Breast epithelium (tissue), 4 donors: ENCODE data around the gene RPL13. TPM values are rescaled to one million over a fixed set of nuclear protein-coding genes. Genes with fewer than 3 reads are reported as not detected.

Experiments used
- DNase-seq, 2 donors: peaks; one replicate each; pipeline ENCODE4 v3.0.0-alpha.2; 2019; ENCODE audit warnings: low spot score in 2 of 2
- H3K27ac ChIP-seq, 2 donors: fragments of 200-600 bp; sonication (generic) in 1 of 2; one replicate each; pipeline ENCODE4 v1.5.1; 2016 to 2019; ENCODE audit warnings: mild to moderate bottlenecking in 1 of 2
- H3K27me3 ChIP-seq, 2 donors: fragments of 200-600 bp; sonication (generic) in 1 of 2; one replicate each; pipeline versions ENCODE4 v1.5.1 to v1.6.0; 2017 to 2019; ENCODE audit warnings: control low read depth in 1 of 2, mild to moderate bottlenecking in 1 of 2
- H3K36me3 ChIP-seq: fragments of 200-600 bp; one replicate; pipeline ENCODE4 v1.5.1; 2019
- H3K4me1 ChIP-seq, 2 donors: fragments of 200-600 bp; sonication (generic); one replicate each; pipeline ENCODE4 v1.5.1; 2016 to 2019; ENCODE audit warnings: control low read depth in 1 of 2
- H3K4me3 ChIP-seq, 3 donors: fragments of 200-600 bp; sonication (generic); 1 replicate in 2 of 3; 2 replicates in 1 of 3; pipeline ENCODE4 v1.5.1; 2016 to 2019; ENCODE audit warnings: mild to moderate bottlenecking in 3 of 3, moderate library complexity in 2 of 3
- H3K9me3 ChIP-seq, 2 donors: fragments of 200-600 bp; sonication (generic) in 1 of 2; one replicate each; pipeline ENCODE4 v1.5.1; 2016 to 2019; ENCODE audit warnings: control low read depth in 1 of 2
- CTCF ChIP-seq, 3 donors: fragments of 450-650 bp; IDR thresholded peaks; one replicate each; pipeline ENCODE4 v1.5.1; 2016 to 2017; ENCODE audit warnings: antibody characterized with exemption in 3 of 3, mild to moderate bottlenecking in 3 of 3, moderate library complexity in 3 of 3
- POLR2A ChIP-seq: fragments of 450-650 bp; IDR thresholded peaks from one replicate; pipeline ENCODE4 v1.6.1; 2016; ENCODE audit warnings: antibody characterized with exemption, mild to moderate bottlenecking, moderate library complexity
- POLR2AphosphoS5 ChIP-seq, 3 donors: sonication (generic); formaldehyde crosslinking; IDR thresholded peaks; one replicate each; pipeline ENCODE4 v1.6.1; 2017; ENCODE audit warnings: antibody characterized with exemption in 3 of 3
- intact Hi-C: fragments of 100-400 bp; cut with DNase I; formaldehyde crosslinking; loops from one replicate; pipeline ENCODE4 v1.15.1; 2023; ENCODE audit warnings: low total_unique reads
- total RNA-seq, 3 donors: library from RNA; depleted of rRNA; stranded (reverse); fragments of >200 nt; gene quantifications; one replicate each; pipeline ENCODE4 v1.1.0, GENCODE V29; 2016

Gene RPL13
- total RNA-seq, 3 donors from 2014 or later: 5,075 to 6,295 (median 5,484) TPM

GRCh38 chr16:89547860-89548259, 12.6 kb upstream of the RPL13 start:
- no peak for DNase-seq
- no peaks in the 10 kb centered on the region for H3K4me1 ChIP-seq
- H3K27ac ChIP-seq: no peak overlapping the region
- H3K27me3 ChIP-seq: no peaks in the 10 kb centered on the region
- H3K9me3 ChIP-seq: no peaks in the 10 kb centered on the region
- TF ChIP-seq POLR2A: no peak
- TF ChIP-seq CTCF (IDR thresholded peaks at IDR 0.05): no peak
- TF ChIP-seq POLR2AphosphoS5 (IDR thresholded peaks at IDR 0.05): no peak
- no peak overlapping the region for H3K4me3 ChIP-seq
- intact Hi-C loops: no loop called here
- peaks cover 22% of the 10 kb centered on the region for H3K36me3 ChIP-seq

- intact Hi-C loops: no loop called here
- DNase-seq: no peak
- H3K36me3 ChIP-seq: peaks cover 22% of the 10 kb centered on the region
Measured at GRCh38 chr16:89548344-89549006, 12.0 kb upstream of the RPL13 start.

GRCh38 chr16:89549007-89549700, 11.3 kb upstream of the RPL13 start:
- peaks cover 22% of the 10 kb centered on the region for H3K36me3 ChIP-seq
- H3K9me3 ChIP-seq: no peaks in the 10 kb centered on the region
- intact Hi-C loops: no loop called here
- TF ChIP-seq POLR2AphosphoS5 (IDR thresholded peaks at IDR 0.05): no peak
- TF ChIP-seq POLR2A: no peak
- no peak for TF ChIP-seq CTCF (IDR thresholded peaks at IDR 0.05)
- H3K4me1 ChIP-seq: no peaks in the 10 kb centered on the region
- no peaks in the 10 kb centered on the region for H3K27me3 ChIP-seq
- H3K27ac ChIP-seq: no peak overlapping the region
- H3K4me3 ChIP-seq: no peak overlapping the region
- no peak for DNase-seq

More at GRCh38 chr16:89548344-89549006, 12.0 kb upstream of the RPL13 start:
- Histone ChIP-seq H3K27me3 (no peaks in the 10 kb centered on the region), H3K4me1 (no peaks in the 10 kb centered on the region), H3K9me3 (no peaks in the 10 kb centered on the region), H3K4me3 (no peak overlapping the region), H3K27ac (no peak overlapping the region)
- TF ChIP-seq POLR2AphosphoS5 (IDR thresholded peaks at IDR 0.05) (no peak), CTCF (IDR thresholded peaks at IDR 0.05) (no peak), POLR2A (no peak)

- Histone ChIP-seq H3K27ac (no peak overlapping the region), H3K4me3 (no peak overlapping the region), H3K36me3 (peaks cover 17% of the 10 kb centered on the region), H3K27me3 (no peaks in the 10 kb centered on the region), H3K4me1 (no peaks in the 10 kb centered on the region), H3K9me3 (no peaks in the 10 kb centered on the region)
- no peak for DNase-seq
- intact Hi-C loops: loop anchor here (10.0 kb wide), 1 partner anchor 46 kb away; the partner anchor contains the start of gene SPG7
- TF ChIP-seq POLR2A: no peak
- no peak for TF ChIP-seq POLR2AphosphoS5 (IDR thresholded peaks at IDR 0.05)
- TF ChIP-seq CTCF (IDR thresholded peaks at IDR 0.05): no peak
Measured at GRCh38 chr16:89550421-89551007, 10.0 kb upstream of the RPL13 start.

DNA sequence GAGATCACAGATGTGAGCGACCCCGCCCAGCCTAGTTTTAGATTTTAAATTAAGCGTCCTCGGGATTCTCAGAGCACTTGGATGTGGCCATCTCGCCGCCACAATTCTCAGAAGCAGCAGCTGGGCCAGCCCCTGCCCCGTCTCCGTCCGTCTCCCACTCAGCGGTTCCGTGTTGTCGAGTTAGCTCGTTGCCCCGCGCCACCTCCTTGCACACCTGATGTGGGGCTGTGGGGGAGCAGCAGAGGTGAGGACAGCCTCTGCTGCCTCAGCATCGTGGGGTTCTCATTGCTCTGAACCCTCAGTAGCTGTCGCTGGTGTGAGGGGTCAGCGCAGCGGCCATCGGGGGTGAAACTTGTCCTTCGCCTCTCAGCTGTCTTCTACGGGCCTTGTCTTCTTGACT, 8.2 kb upstream of the RPL13 start:
- no peak overlapping the region for H3K4me3 ChIP-seq
- H3K27me3 ChIP-seq: no peaks in the 10 kb centered on the region
- no peaks in the 10 kb centered on the region for H3K4me1 ChIP-seq
- DNase-seq: no peak
- intact Hi-C loops: loop anchor here (10.0 kb wide), 1 partner anchor 48 kb away; the partner anchor contains the start of gene SPG7
- H3K27ac ChIP-seq: no peak overlapping the region
- no peak for TF ChIP-seq POLR2AphosphoS5 (IDR thresholded peaks at IDR 0.05)
- no peak for TF ChIP-seq CTCF (IDR thresholded peaks at IDR 0.05)
- TF ChIP-seq POLR2A: no peak
- H3K36me3 ChIP-seq: peaks cover 12% of the 10 kb centered on the region
- H3K9me3 ChIP-seq: no peaks in the 10 kb centered on the region
